GM21737 (cell line): ENCODE measurements around the gene ARL16.

Source experiments
- ATAC-seq: cut with Tn5 transposase; IDR thresholded peaks from one replicate; pipeline ENCODE4 v1.9.1; 2021; ENCODE audit warnings: mild to moderate bottlenecking, moderate library complexity; ENCODE audit not compliant: unreplicated experiment

ARL16 gene

DNA sequence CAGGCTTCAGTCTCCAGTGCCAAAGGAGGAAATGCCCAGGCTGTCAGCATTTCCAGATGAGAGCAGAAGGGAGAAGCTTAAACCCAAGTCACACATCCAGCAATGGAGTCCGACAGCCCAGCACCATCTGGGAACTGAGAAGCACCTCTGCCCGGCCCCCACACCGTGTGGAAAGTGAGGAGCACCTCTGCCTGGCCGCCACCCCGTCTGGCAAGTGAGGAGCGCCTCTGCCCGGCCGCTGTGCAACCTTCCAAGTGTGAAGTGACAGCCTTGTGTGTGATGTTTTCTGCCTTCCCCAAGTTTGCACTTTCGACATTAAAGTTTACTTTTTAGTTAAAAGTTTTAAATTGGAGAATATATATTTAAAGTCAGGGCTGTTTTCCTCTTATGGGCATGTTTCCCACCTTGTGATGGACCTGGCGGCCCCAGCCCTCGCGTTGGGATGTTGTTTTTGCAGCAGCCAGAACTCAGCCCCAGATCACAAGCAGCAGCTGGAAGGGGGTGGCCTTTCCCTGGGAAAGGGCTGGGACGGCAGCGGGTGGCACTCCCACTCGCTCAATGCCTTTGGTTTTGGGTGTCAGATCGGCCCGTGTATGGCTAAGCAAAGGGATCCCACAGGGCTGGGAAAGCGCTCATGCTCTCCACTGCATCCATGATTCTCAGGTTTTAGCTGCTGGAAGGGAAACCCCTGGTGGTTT, 9.9 kb downstream of the ARL16 start:
- ATAC-seq = no peak

DNA sequence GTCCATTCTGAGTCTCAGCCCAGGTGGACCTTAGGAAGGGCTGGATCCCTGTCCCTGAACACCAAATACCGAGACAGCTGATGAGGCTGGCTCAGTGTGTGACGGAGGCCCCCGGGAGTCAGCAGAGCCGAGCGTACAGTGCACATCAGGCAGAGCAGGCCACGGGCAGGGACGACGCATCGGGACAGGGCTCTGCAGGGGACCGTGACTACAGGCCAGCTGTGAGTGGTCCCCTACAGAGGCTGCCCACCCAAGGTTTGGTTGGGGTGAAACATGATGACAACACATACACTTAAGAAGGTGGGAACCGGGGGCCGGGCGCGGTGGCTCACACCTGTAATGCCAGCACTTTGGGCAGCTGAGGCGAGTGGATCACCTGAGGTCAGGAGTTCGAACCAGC, 10.6 kb downstream of the ARL16 start:
- no peak for ATAC-seq

- no peak for ATAC-seq
These were observed 11.1 kb downstream of the ARL16 start for GRCh38 chr17:81672504-81672903.

GRCh38 chr17:81667754-81668153, 15.8 kb downstream of the ARL16 start:
- no peak for ATAC-seq

- peak; percentile 79 for ATAC-seq
These were observed 17.0 kb downstream of the ARL16 start, which contains the start of the genes CCDC137 and OXLD1 for GRCh38 chr17:81666342-81667191. TSS of gene CCDC137 (plus strand) at chr17:81666737. CDS start at chr17:81666767, 30 bp downstream. TSS of gene OXLD1 (minus strand) at chr17:81666605. CDS start at chr17:81666577, 28 bp downstream.

GRCh38 chr17:81666092-81666341, 17.6 kb downstream of the ARL16 start:
- peak; percentile 10 for ATAC-seq

DNA sequence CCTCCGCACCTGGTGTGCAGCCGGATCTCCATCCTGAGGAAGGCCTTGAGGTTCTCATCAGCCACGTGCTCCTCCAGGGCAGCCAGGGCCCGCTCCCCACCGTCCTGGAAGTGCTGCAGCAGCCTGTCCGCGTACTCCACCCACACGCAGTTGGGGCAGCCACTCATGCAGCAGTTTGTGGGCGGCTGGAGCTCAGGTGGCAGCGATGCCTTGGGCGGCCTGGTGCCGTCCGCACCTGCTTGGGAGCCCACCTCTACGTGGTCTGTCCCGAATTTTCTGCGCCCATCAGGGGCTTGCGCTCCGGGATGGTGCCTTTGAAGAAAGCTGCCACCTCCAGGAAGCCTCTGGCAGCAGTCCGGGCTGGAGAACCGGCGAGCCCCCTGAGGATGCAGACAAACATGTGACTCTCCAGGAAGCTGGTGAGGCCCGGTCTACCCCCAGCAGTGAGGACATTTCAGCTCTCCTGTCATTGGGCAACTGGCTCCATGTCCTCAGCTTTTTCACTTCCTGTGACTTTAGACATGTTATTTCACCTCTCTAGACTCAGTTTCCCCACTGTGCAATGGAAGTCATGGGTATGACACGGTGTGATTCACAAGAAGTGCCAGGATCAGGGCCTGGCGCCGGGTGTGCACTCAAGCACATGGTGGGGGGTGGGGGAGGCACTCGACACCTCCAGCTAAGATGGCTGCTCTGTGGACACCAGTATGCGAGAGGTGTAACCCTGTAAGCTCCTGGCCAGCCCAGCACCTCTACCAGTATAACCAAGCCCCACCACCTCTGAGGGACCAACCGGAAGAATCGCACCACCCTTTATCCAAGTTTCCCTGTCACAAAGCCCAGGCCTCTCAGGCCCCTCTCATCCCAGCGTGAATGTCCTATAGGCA, 18.1 kb downstream of the ARL16 start:
- no peak for ATAC-seq

DNA sequence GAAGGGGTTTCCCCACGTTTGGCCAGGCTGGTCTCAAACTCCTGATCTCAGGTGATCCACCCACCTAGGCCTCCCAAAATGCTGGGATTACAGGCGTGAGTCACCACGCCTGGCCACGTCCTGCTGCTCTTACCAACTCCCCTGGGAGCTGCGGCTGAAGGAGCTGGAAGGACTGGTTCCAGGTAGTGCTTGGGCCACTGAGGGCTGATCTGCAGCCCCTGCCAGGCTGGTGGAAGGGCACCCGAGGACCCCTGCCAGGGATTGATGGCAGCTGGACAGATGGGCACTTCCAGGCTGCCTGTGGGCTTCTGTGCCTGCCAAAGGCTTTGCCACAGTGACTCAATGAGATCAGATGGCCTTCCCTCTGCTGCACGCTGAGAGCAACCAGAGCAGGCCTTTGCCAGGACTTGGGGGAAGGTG, 19.5 kb downstream of the ARL16 start:
- no peak for ATAC-seq

- no peak for ATAC-seq
These were observed 21.6 kb downstream of the ARL16 start for GRCh38 chr17:81662002-81662401.

- ATAC-seq = no peak
These were observed 23.2 kb downstream of the ARL16 start for GRCh38 chr17:81660441-81660840.

- no peak for ATAC-seq
These were observed 24.6 kb downstream of the ARL16 start for GRCh38 chr17:81659038-81659437.

DNA sequence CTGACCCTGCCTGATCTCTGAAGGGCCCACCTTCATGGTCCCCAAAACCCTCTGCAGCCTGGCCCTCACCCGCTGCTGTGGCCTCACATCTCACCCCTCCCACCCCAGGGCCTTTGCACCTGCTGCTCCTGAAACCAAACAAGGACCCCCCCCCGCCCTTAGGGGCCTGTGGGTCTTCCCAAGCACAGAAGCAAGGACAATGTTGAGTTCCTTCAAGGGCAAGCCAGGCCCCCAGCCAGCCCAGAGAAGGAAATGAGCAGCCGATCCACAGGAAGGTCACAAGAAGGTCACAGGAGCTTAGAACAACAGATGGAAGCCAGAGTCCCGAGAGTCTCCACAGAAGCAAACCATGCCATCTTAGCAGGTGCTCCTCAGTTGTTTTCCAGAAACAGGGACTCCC, 26.8 kb downstream of the ARL16 start:
- ATAC-seq = no peak

DNA sequence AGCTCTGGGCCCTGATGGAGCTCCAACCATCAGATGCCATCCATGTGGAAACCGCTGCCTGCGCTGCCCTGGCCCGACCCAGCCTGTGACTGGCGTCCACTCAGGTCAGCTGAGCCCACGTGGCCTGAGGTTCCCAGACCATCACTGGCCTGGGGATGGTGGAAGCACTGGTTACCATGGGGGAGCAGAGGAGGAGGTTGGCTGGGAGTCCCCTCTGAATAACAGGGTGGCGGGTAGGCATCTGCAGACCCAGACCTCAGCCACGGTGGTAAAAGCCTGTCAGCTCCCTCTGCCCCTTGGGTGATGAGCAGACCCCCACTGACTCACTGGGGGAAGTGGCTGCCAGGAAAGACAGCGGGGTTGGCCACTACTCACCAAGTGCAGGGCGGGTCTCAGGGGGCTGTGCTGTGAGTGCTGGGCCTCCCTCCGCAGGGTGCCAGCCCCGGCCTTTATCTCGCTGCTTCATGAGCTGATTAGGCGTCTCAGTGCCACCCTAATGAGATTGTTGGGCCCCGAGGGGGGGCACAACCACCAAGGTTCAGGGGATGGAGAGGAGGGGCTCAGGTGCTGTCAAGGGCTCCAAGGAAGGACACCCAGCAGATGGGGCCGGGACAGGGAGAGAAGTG, 27.4 kb downstream of the ARL16 start, which contains the start of gene PDE6G:
Gene PDE6G (minus strand): TSS at position 425 of the 626 bp plus-strand sequence. CDS start 3,237 bp downstream, outside the sequence.
- no peak for ATAC-seq

GRCh38 chr17:81655378-81656117, 28.0 kb downstream of the ARL16 start:
- ATAC-seq = no peak

DNA sequence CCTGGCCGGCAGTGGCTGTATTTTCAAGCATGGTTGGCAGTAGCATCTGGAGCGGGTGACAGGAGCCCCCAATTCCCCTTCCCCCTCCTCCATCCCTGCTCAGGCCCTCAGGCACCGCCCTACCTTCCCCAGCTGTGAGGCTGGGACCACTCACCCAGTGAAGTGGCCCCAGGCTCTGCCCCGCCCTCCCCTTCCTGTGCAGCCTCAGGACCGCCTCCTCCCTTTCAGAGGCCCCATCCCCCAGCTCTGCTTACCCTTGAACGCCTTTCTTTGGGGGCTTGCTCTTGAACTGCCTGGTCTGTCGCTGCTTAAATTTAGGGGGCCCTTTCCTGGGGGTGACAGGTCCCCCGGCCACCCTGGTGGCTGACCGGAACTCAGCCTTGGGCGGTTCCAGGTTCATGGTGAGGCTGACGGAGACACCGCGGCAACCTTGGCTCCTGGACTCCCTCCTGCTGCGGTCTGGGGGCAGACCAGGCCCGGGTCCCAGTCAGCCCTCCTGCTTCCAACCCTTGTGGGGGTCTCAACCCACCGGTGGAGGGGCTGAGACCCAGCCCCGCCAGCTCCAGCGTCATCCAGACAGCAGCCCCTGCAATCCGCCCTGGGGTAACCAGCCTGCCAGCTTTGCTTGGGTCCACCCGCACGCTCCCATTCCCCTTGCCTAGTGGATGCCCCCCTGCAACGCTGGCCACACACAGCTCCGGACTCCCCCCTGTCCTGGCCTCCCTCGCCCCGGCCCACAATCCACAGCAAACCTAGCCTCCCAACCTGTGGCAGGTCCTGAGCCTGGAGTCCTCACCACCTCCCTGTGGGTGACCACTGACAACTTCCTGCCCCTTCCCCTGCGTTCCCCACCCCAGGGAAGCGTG, 30.5 kb downstream of the ARL16 start:
- no peak for ATAC-seq

GRCh38 chr17:81651692-81652091, 31.9 kb downstream of the ARL16 start:
- ATAC-seq = no peak

DNA sequence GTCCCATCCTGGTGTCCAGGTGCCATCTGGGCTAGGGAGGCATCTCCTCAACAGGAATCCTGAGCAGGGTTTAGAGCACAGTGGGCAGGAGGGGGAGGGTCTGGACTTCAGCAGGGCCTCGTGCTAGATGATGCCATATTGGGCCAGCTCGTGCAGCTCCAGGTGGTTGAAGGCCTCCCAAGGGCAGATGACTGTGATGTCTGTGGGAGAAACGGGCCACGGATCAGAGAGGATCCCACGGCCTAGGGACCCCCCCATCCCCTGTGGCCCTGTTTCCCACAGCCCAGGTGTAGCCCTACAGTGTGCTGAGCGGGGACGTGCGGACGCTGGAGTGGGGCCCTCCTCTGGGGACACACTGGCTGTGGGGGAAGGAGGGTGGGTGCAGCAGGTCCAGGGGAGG, 32.6 kb downstream of the ARL16 start:
- ATAC-seq = no peak

- no peak for ATAC-seq
These were observed 34.9 kb downstream of the ARL16 start for GRCh38 chr17:81648707-81649085.

GRCh38 chr17:81648013-81648706, 35.4 kb downstream of the ARL16 start:
- ATAC-seq = no peak
